Upper lobe of left lung (tissue), 6 donors: ENCODE data around the gene FOXL1. TPM values are rescaled to one million over a fixed set of nuclear protein-coding genes. Genes with fewer than 3 reads are reported as not detected.
A peak's percentile ranks its signal among the peaks of the same experiment; 100 is the strongest.

Experiments
- ATAC-seq, 2 donors: fragments of 200-7000 bp; cut with Tn5 transposase; one replicate each; pipeline ENCODE4 v1.9.1; 2022; ENCODE audit warnings: mild to moderate bottlenecking in 2 of 2, moderate library complexity in 2 of 2; ENCODE audit not compliant: low FRiP score in 2 of 2
- DNase-seq, 2 donors: peaks; one replicate each; pipeline ENCODE4 v3.0.0-alpha.2; 2019 to 2020
- H3K27ac ChIP-seq, 4 donors: fragments of 200-600 bp; sonication (generic); one replicate each; pipeline ENCODE4 v1.5.1; 2016 to 2019
- H3K27me3 ChIP-seq, 4 donors: fragments of 200-600 bp; sonication (generic); one replicate each; pipeline ENCODE4 v1.5.1; 2017 to 2019
- H3K36me3 ChIP-seq, 4 donors: fragments of 200-600 bp; sonication (generic); one replicate each; pipeline ENCODE4 v1.5.1; 2016 to 2019
- H3K4me1 ChIP-seq, 4 donors: fragments of 200-600 bp; sonication (generic); one replicate each; pipeline ENCODE4 v1.5.1; 2018 to 2019
- H3K4me3 ChIP-seq, 4 donors: fragments of 200-600 bp; sonication (generic); one replicate each; pipeline ENCODE4 v1.5.1; 2017 to 2019; ENCODE audit warnings: mild to moderate bottlenecking in 2 of 4, moderate library complexity in 1 of 4
- H3K9me3 ChIP-seq, 4 donors: fragments of 200-600 bp; sonication (generic); one replicate each; pipeline ENCODE4 v1.5.1; 2018 to 2019
- EP300 ChIP-seq, 4 donors: sonication (generic); formaldehyde crosslinking; IDR thresholded peaks; one replicate each; pipeline ENCODE4 v1.5.1; 2017; ENCODE audit warnings: antibody characterized with exemption in 4 of 4, control low read depth in 2 of 4
- POLR2A ChIP-seq, 4 donors: fragments of 450-650 bp; IDR thresholded peaks; one replicate each; pipeline ENCODE4 v1.5.1; 2016 to 2017; ENCODE audit warnings: antibody characterized with exemption in 4 of 4, mild to moderate bottlenecking in 2 of 4
- POLR2AphosphoS5 ChIP-seq, 2 donors: sonication (generic); formaldehyde crosslinking; IDR thresholded peaks; one replicate each; pipeline ENCODE4 v1.5.1; 2017; ENCODE audit warnings: antibody characterized with exemption in 2 of 2
- WGBS, 2 donors: methylation state at CpG; one replicate each; pipeline ENCODE4 v1.1.5; 2017 to 2018; 5-methylcytosine and 5-hydroxymethylcytosine counted together
- total RNA-seq, 6 donors: library from RNA; depleted of rRNA in 4 of 6; stranded (reverse); fragments of >200 nt in 4 of 6; gene quantifications; one replicate each; pipeline versions ENCODE4 v1.1.0 to v1.2.1, GENCODE V29; 2016 to 2021
- TF ChIP-seq, protein P1 (sequence below), 6 experiments: fragments of 450-650 bp in 4 of 6; fragments of 200-600 bp in 2 of 6; sonication (generic) in 2 of 6; IDR thresholded peaks; one replicate each; pipeline ENCODE4 v1.5.1; 2016 to 2019; ENCODE audit warnings: antibody characterized with exemption in 6 of 6
- donor health status: DM: no; HTN: no; CAD: no; lungs with moderate emphysema.
- donor health status: DM: no; HTN: yes; CAD: no; lungs with severe emphysema.

FOXL1 gene
- total RNA-seq, 6 donors from 2014 or later: 0.22 to 2.2 (median 0.49) TPM; not detected in 1

DNA sequence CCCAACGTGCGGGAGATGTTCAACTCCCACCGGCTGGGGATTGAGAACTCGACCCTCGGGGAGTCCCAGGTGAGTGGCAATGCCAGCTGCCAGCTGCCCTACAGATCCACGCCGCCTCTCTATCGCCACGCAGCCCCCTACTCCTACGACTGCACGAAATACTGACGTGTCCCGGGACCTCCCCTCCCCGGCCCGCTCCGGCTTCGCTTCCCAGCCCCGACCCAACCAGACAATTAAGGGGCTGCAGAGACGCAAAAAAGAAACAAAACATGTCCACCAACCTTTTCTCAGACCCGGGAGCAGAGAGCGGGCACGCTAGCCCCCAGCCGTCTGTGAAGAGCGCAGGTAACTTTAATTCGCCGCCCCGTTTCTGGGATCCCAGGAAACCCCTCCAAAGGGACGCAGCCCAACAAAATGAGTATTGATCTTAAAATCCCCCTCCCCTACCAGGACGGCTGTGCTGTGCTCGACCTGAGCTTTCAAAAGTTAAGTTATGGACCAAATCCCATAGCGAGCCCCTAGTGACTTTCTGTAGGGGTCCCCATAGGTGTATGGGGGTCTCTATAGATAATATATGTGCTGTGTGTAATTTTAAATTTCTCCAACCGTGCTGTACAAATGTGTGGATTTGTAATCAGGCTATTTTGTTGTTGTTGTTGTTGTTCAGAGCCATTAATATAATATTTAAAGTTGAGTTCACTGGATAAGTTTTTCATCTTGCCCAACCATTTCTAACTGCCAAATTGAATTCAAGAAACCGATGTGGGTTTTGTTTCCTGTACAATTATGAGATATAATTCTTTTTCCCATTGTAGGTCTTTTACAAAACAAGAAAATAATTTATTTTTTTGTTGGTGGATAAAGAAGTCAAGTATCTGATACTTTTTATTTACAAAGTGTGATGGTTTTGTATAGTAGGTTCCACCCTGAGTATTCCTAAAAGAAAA lies 9.4 kb upstream of the FOXL1 start:
- WGBS, 2 donors: 10 to 12% methylated on average over 29 to 30 of the region's 33 CpGs
- Histone ChIP-seq H3K36me3 (no peaks in the 10 kb centered on the region), H3K4me1 (peaks cover 6 to 37% (median 17%) of the 10 kb centered on the region in 4 donors), H3K27ac (peak overlapping the region in 1 of 4 donors; percentile 28), H3K27me3 (peaks cover 0 to 58% (median 31%) of the 10 kb centered on the region in 4 donors), H3K9me3 (no peaks in the 10 kb centered on the region), H3K4me3 (peak overlapping the region in 3 of 4 donors; percentile 4 to 25 (median 25))
- DNase-seq: no peak
- no peak for TF ChIP-seq POLR2A (IDR thresholded peaks at IDR 0.05)
- ATAC-seq: no peak

DNA sequence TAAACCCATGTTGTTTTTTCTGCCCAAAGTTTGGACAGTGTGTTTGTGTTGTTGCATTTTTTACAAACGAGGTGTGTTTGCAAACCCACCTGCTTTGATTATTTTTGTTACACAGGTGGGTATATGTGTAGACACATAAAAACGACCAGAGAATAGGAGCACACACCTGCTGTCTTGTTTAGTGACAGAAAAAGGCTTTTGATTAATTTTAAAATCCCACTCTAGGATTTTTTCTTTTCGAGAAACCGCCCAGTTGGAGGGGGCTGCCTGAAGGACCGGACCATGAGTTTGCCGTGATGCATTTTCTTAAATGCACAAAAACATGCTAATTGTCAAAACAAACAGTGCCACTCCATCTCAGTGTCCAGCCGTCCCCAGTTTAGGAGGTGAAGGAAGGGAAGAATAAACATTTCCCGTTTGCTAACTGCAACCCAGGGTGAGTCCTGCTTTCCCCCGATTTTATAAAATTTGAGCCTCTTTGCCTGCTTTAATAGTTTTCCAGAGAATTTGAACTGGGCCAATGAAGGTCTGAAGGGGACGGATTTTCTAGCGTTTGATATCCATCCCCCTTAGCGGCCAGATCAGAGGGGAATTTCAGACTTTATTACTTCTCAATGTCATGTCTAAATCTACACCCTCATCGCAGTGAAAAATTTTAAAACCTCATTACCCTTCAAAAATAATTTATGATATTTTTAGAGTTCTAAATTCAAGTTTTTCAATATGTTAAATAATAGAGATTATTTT lies 8.5 kb upstream of the FOXL1 start:
- ATAC-seq (no peak), DNase-seq (no peak)
- no peaks in the 10 kb centered on the region for H3K9me3 ChIP-seq
- H3K27me3 ChIP-seq: peaks cover 0 to 49% (median 26%) of the 10 kb centered on the region in 4 donors
- H3K36me3 ChIP-seq: no peaks in the 10 kb centered on the region
- H3K4me1 ChIP-seq: peaks cover 4 to 32% (median 13%) of the 10 kb centered on the region in 4 donors
- H3K4me3 ChIP-seq: no peak overlapping the region
- 48 to 51% methylated on average over 13 of the region's 13 CpGs for WGBS, 2 donors
- no peak for TF ChIP-seq EP300 (IDR thresholded peaks at IDR 0.05)
- TF ChIP-seq POLR2A (IDR thresholded peaks at IDR 0.05): no peak
- TF ChIP-seq POLR2AphosphoS5 (IDR thresholded peaks at IDR 0.05): no peak
- TF ChIP-seq, protein P1, sequence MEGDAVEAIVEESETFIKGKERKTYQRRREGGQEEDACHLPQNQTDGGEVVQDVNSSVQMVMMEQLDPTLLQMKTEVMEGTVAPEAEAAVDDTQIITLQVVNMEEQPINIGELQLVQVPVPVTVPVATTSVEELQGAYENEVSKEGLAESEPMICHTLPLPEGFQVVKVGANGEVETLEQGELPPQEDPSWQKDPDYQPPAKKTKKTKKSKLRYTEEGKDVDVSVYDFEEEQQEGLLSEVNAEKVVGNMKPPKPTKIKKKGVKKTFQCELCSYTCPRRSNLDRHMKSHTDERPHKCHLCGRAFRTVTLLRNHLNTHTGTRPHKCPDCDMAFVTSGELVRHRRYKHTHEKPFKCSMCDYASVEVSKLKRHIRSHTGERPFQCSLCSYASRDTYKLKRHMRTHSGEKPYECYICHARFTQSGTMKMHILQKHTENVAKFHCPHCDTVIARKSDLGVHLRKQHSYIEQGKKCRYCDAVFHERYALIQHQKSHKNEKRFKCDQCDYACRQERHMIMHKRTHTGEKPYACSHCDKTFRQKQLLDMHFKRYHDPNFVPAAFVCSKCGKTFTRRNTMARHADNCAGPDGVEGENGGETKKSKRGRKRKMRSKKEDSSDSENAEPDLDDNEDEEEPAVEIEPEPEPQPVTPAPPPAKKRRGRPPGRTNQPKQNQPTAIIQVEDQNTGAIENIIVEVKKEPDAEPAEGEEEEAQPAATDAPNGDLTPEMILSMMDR (IDR thresholded peaks at IDR 0.05): no peak
- H3K27ac ChIP-seq: no peak overlapping the region

DNA sequence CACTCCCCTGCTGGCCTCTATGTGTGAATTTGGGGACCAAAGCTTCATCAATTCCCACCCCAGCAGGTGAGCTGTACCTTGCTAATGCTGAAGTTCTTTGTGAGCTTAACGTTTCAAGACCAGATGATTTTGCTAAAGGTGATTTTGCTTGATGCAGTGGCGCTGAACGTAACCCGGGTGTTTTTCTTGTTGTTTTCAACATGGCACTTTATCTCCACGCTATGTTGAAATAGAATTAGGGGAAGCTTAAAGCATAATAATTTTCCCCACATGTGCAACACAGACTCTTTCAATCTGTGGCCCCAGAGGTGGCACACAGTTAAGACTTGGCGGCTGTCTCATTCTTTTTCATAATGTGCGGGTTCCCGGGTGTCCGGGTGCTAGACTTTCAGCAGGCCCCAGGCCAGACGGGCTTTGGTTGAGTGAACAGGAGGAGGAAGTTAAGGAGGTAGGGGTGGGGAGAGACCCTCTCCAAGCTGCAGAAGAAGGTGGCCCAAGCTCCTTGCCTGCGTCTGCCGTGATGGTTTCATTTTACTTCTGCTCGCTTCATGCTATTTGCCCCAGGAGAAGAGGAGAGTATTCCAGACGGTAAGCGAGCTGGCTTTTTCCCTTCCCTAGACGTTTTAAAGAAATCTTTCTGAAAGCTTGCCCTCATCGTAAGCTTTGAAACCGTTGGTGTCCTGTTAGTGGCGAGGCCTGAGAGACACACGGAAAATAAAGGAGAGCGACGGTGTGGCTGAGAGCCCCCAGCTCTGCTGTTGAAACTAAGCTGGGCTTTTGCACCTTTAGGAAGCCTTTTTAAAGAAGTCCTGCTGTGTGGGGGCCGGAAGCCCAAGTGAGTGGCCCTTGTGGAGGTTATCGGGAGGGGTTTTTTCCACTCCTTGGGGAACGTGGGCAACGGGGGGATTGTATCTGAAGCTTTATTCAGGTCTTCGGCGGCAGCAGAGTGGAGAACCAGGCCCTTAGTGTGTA lies 7.5 kb upstream of the FOXL1 start:
- peaks cover 4 to 32% (median 16%) of the 10 kb centered on the region in 4 donors for H3K4me1 ChIP-seq
- DNase-seq (no peak), ATAC-seq (no peak)
- peaks cover 0 to 41% (median 25%) of the 10 kb centered on the region in 4 donors for H3K27me3 ChIP-seq
- no peaks in the 10 kb centered on the region for H3K9me3 ChIP-seq
- H3K36me3 ChIP-seq: no peaks in the 10 kb centered on the region
- no peak overlapping the region for H3K4me3 ChIP-seq
- no peak overlapping the region for H3K27ac ChIP-seq
- WGBS, 2 donors: 77 to 78% methylated on average over 28 of the region's 28 CpGs
- TF ChIP-seq POLR2AphosphoS5 (IDR thresholded peaks at IDR 0.05) (no peak), EP300 (IDR thresholded peaks at IDR 0.05) (no peak)
- TF ChIP-seq, protein P1 (IDR thresholded peaks at IDR 0.05): no peak

DNA sequence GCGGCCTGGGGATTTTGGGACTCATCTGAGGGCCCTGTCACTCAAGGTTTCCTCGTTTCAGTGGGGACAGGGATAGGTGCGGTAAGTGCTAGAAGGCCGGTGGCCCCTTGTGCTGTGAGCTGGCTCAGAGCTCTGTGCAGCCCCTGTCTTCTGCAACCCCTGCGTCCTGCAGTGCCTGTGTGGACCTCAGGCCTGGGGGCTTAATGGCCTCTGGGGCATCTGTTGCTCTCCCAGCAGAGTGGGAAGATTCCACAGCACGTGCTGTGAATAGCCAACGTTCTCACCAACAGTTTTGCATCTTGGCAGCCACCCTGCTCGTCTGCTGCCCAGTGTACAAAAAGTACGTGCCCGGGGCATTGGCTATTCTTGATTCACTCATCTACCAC lies 6.8 kb upstream of the FOXL1 start:
- Histone ChIP-seq H3K27me3 (peaks cover 0 to 40% (median 21%) of the 10 kb centered on the region in 4 donors), H3K9me3 (no peaks in the 10 kb centered on the region), H3K27ac (no peak overlapping the region), H3K4me3 (no peak overlapping the region), H3K36me3 (no peaks in the 10 kb centered on the region), H3K4me1 (peaks cover 7 to 32% (median 16%) of the 10 kb centered on the region in 4 donors)
- TF ChIP-seq POLR2AphosphoS5 (IDR thresholded peaks at IDR 0.05) (no peak), EP300 (IDR thresholded peaks at IDR 0.05) (no peak), POLR2A (IDR thresholded peaks at IDR 0.05) (no peak)
- TF ChIP-seq, protein P1 (IDR thresholded peaks at IDR 0.05): no peak
- DNase-seq (no peak), ATAC-seq (no peak)
- 79 to 87% methylated on average over 9 to 10 of the region's 10 CpGs for WGBS, 2 donors
